ENCODE data around the gene AOPEP.

GRCh38 chr9:95029720-95030119 lies 303.2 kb downstream of the AOPEP start:
- TF ChIP-seq CTCF (IDR thresholded peaks at IDR 0.05; ENCODE audit: low read depth, low read length) = no peak
- TF ChIP-seq EZH2phosphoT487 (IDR thresholded peaks at IDR 0.05; ENCODE audit: low read depth) = no peak

Measured in OCI-LY3 (cell line).